Liver (tissue), 9 donors: Measurements from ENCODE around the gene CYB561A3. TPM values are rescaled to one million over a fixed set of nuclear protein-coding genes. Genes with fewer than 3 reads are reported as not detected.

ENCODE experiments used
- DNase-seq: peaks from one replicate; pipeline ENCODE4 v3.0.0-alpha.2; 2017; ENCODE audit warnings: low spot score
- H3K27ac ChIP-seq, 2 donors: one replicate each; pipeline ENCODE4 v1.7.0; 2013; ENCODE audit warnings: inconsistent platforms in 2 of 2, low read length in 2 of 2, control low read depth in 1 of 2, low read depth in 1 of 2, mild to moderate bottlenecking in 1 of 2
- H3K27me3 ChIP-seq, 4 donors: one replicate each; pipeline versions ENCODE4 v1.6.1 to v1.7.0; 2013; ENCODE audit warnings: low read length in 3 of 4, inconsistent platforms in 1 of 4, mild to moderate bottlenecking in 1 of 4, moderate library complexity in 1 of 4; ENCODE audit not compliant: control insufficient read depth in 4 of 4, insufficient read depth in 4 of 4
- H3K36me3 ChIP-seq, 4 donors: one replicate each; pipeline versions ENCODE4 v1.6.1 to v1.7.0; 2013; ENCODE audit warnings: low read length in 3 of 4, mild to moderate bottlenecking in 3 of 4, low read depth in 1 of 4, moderate library complexity in 1 of 4; ENCODE audit not compliant: control insufficient read depth in 4 of 4, insufficient read depth in 3 of 4
- H3K4me1 ChIP-seq, 4 donors: one replicate each; pipeline versions ENCODE4 v1.6.1 to v1.7.0; 2013; ENCODE audit warnings: low read length in 3 of 4, mild to moderate bottlenecking in 3 of 4, moderate library complexity in 1 of 4; ENCODE audit not compliant: control insufficient read depth in 4 of 4, insufficient read depth in 4 of 4
- H3K4me3 ChIP-seq, 3 donors: one replicate each; pipeline versions ENCODE4 v1.6.1 to v1.7.0; 2013; ENCODE audit warnings: low read length in 3 of 3, control low read depth in 1 of 3, low read depth in 1 of 3, mild to moderate bottlenecking in 1 of 3
- H3K9ac ChIP-seq, 2 donors: one replicate each; pipeline ENCODE4 v1.7.0; 2013; ENCODE audit warnings: low read length in 2 of 2, mild to moderate bottlenecking in 2 of 2, moderate library complexity in 2 of 2, control low read depth in 1 of 2, low read depth in 1 of 2
- H3K9me3 ChIP-seq, 4 donors: one replicate each; pipeline versions ENCODE4 v1.6.1 to v1.7.0; 2013; ENCODE audit warnings: low read length in 3 of 4; ENCODE audit not compliant: control insufficient read depth in 4 of 4
- ATF3 ChIP-seq: IDR thresholded peaks from 2 replicates; pipeline ENCODE4 v1.6.1; 2016; ENCODE audit warnings: antibody characterized with exemption
- CTCF ChIP-seq: fragments of 150-350 bp; IDR thresholded peaks from 2 replicates; pipeline ENCODE4 v1.5.1; 2017; ENCODE audit warnings: improper control_type of control experiment, low read depth, low read length; ENCODE audit not compliant: missing input control
- EGR1 ChIP-seq, 2 donors: IDR thresholded peaks; 2 replicates each; pipeline ENCODE4 v1.6.1; 2016 to 2018; ENCODE audit warnings: antibody characterized with exemption in 2 of 2, low read depth in 2 of 2
- FOXA1 ChIP-seq: IDR thresholded peaks from 2 replicates; pipeline ENCODE4 v1.6.1; 2016; ENCODE audit warnings: antibody characterized with exemption
- FOXA2 ChIP-seq: IDR thresholded peaks from 2 replicates; pipeline ENCODE4 v1.6.1; 2016; ENCODE audit warnings: antibody characterized with exemption
- GABPA ChIP-seq, 2 donors: IDR thresholded peaks in 1 of 2; conservative IDR thresholded peaks in 1 of 2; 2 replicates each; pipeline ENCODE4 v1.6.1; 2016; ENCODE audit warnings: antibody characterized with exemption in 2 of 2, mild to moderate bottlenecking in 1 of 2, moderate library complexity in 1 of 2
- HNF4A ChIP-seq, 2 donors: conservative IDR thresholded peaks; 2 replicates each; pipeline ENCODE4 v1.6.1; 2016; ENCODE audit warnings: antibody characterized with exemption in 2 of 2, mild to moderate bottlenecking in 2 of 2
- HNF4G ChIP-seq: IDR thresholded peaks from 2 replicates; pipeline ENCODE4 v1.6.1; 2016; ENCODE audit warnings: antibody characterized with exemption
- JUND ChIP-seq, 2 donors: IDR thresholded peaks; 2 replicates each; pipeline ENCODE4 v1.6.1; 2016; ENCODE audit warnings: antibody characterized with exemption in 2 of 2
- MAX ChIP-seq: IDR thresholded peaks from 2 replicates; pipeline ENCODE4 v1.6.1; 2016; ENCODE audit warnings: antibody characterized with exemption
- NR2F2 ChIP-seq: IDR thresholded peaks from 2 replicates; pipeline ENCODE4 v1.6.1; 2016; ENCODE audit warnings: antibody characterized with exemption
- RAD21 ChIP-seq, 2 donors: IDR thresholded peaks; 2 replicates each; pipeline ENCODE4 v1.6.1; 2016; ENCODE audit warnings: antibody characterized with exemption in 2 of 2, mild to moderate bottlenecking in 2 of 2
- REST ChIP-seq: IDR thresholded peaks from 2 replicates; pipeline ENCODE4 v1.6.1; 2016; ENCODE audit warnings: antibody characterized with exemption, mild to moderate bottlenecking
- RXRA ChIP-seq, 2 donors: IDR thresholded peaks; 2 replicates each; pipeline ENCODE4 v1.6.1; 2017 to 2018; ENCODE audit warnings: antibody characterized with exemption in 2 of 2, mild to moderate bottlenecking in 1 of 2
- TAF1 ChIP-seq: conservative IDR thresholded peaks from 2 replicates; pipeline ENCODE4 v1.6.1; 2016; ENCODE audit warnings: antibody characterized with exemption, mild to moderate bottlenecking
- YY1 ChIP-seq: IDR thresholded peaks from 2 replicates; pipeline ENCODE4 v1.6.1; 2016; ENCODE audit warnings: antibody characterized with exemption, mild to moderate bottlenecking
- ZBTB33 ChIP-seq: IDR thresholded peaks from 2 replicates; pipeline ENCODE4 v1.6.1; 2016; ENCODE audit warnings: antibody characterized with exemption
- WGBS: extraction: QIAGEN DNeasy Blood & Tissue Kit; methylation state at CpG from one replicate; pipeline ENCODE4 v1.1.7; 2013; 5-methylcytosine and 5-hydroxymethylcytosine counted together
- polyA plus RNA-seq, 2 donors: library from polyadenylated mRNA; stranded (reverse) in 1 of 2; unstranded in 1 of 2; fragments of 200-250 nt in 1 of 2; fragments of >200 nt in 1 of 2; fragmentation: Nextera tagmentation in 1 of 2; extraction: Ambion mirVana in 1 of 2; gene quantifications; one replicate each; pipeline versions ENCODE4 v1.2.1 to v1.2.3, GENCODE V29; 2013 to 2015
- total RNA-seq, 2 donors: library from RNA; depleted of rRNA; stranded (reverse); fragments of >200 nt; gene quantifications; one replicate each; pipeline ENCODE4 v1.2.3, GENCODE V29; 2014
- donor health status: healthy.
- donor health status: healthy.
- donor health status: healthy.
- donor health status: healthy.
- donor health status: healthy.

CYB561A3 gene
- total and polyA plus RNA-seq, 4 donors = 20.2 to 36.5 (median 28.4) TPM

- Histone ChIP-seq H3K9ac (peak overlapping the region; percentile 51 to 87), H3K27me3 (no peaks in the 10 kb centered on the region), H3K9me3 (no peaks in the 10 kb centered on the region), H3K4me1 (peaks cover 3 to 47% (median 37%) of the 10 kb centered on the region in 4 donors), H3K4me3 (peak overlapping the region; percentile 81 to 93 (median 88)), H3K36me3 (peaks cover 3 to 19% (median 10%) of the 10 kb centered on the region in 4 donors), H3K27ac (peak overlapping the region; percentile 83 to 94)
- no peak for TF ChIP-seq TAF1
- no peak for TF ChIP-seq YY1
- TF ChIP-seq RXRA (IDR thresholded peaks at IDR 0.05) = no peak
- no peak for TF ChIP-seq MAX
- no peak for TF ChIP-seq RAD21 (IDR thresholded peaks at IDR 0.05)
- TF ChIP-seq JUND (IDR thresholded peaks at IDR 0.05) = no peak
- no peak for TF ChIP-seq EGR1 (IDR thresholded peaks at IDR 0.05; ENCODE audit: low read depth in 2 of 2)
- TF ChIP-seq ATF3 = no peak
- no peak for TF ChIP-seq CTCF
- no peak for TF ChIP-seq HNF4A (conservative IDR thresholded peaks at IDR 0.05)
- no peak for TF ChIP-seq NR2F2
- TF ChIP-seq FOXA1 = no peak
- TF ChIP-seq REST = no peak
- no peak for TF ChIP-seq FOXA2
- no peak for TF ChIP-seq HNF4G
- TF ChIP-seq GABPA (IDR thresholded peaks at IDR 0.05 in 1 of 2, conservative IDR thresholded peaks at IDR 0.05 in 1 of 2) = no peak
- TF ChIP-seq ZBTB33 = no peak
- 13% methylated on average over 19 of the region's 19 CpGs for WGBS
- no peak for DNase-seq
Observed at GRCh38 chr11:61333550-61334433, 27.9 kb downstream of the CYB561A3 start.
